H1 (cell line): Measurements from ENCODE around the gene MAGI1.

Source experiments
- CBX5 ChIP-seq: fragments of 300-800, 300-1000 bp; sonication (generic); IDR thresholded peaks from 2 replicates; pipeline ENCODE4 v1.7.1; 2016; ENCODE audit warnings: antibody characterized with exemption, low read length, low read depth
- POLR2AphosphoS5 ChIP-seq: IDR thresholded peaks from 2 replicates; pipeline ENCODE4 v1.6.1; 2011; ENCODE audit warnings: low read depth, low read length
- SP4 ChIP-seq: IDR thresholded peaks from 2 replicates; pipeline ENCODE4 v1.6.1; 2012; ENCODE audit warnings: low read length, inconsistent platforms

DNA sequence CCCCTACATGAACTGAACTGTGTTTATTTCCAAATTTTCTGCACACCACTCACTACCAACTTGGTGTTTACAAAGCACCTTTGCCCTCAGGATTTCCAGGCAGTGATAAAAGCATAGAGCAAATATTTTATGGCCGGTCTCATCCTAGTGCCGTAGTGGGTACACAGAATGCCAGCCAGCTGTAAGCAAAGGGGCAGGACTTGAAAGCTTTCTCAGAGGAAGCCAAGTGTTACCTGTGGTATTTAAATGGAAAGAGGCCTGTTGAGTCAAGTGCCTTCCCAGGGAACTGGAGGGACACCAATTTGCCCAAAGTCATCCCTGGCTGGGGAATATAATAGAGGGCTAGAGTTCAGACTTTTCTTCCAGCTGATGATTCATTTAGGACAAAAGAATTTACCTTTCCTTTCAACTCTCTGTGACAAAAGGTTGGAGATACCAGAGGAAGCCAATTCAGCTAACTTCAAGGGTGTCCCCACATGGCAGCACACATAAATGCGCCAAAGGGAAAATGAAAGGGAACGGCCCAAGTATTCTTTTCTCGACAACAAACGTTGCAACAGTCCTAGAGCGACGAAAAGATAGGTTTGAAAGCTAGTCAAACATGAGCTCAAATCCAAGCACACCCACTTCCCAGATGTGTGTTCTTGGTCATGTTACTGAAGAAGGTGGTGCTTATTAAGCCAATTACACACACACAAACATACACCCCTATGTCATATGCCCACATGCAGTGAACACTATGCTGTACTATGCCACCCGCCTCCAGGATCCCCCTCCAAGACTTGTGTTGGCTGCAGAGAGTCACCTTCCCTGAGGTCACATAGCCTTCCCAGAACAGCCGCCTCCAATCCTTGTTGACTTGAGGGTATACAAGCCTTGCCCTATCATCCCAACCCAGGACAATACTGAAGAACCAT, 27.7 kb downstream of the MAGI1 start:
- no peak for TF ChIP-seq CBX5
- no peak for TF ChIP-seq POLR2AphosphoS5
- no peak for TF ChIP-seq SP4
